Measurements from ENCODE around the gene ETFA. TPM values are rescaled to one million over a fixed set of nuclear protein-coding genes. Genes with fewer than 3 reads are reported as not detected.

The ETFA gene
- total RNA-seq, 1 experiment from 2014 or later, result 147 TPM

GRCh38 chr15:76169911-76170800 is 141.1 kb downstream of the ETFA start:
- H3K27me3 ChIP-seq (ENCODE audit: control insufficient read depth, insufficient read depth, low read length), result no peaks in the 10 kb centered on the region
- H3K4me3 ChIP-seq (ENCODE audit: insufficient read depth, low read depth, low read length), result no peak overlapping the region
- DNase-seq, result no peak
- H3K36me3 ChIP-seq (replicated peaks; ENCODE audit: control insufficient read depth, insufficient read depth, low read length), result no peaks in the 10 kb centered on the region

- Histone ChIP-seq H3K36me3 (replicated peaks; ENCODE audit: control insufficient read depth, insufficient read depth, low read length) (no peaks in the 10 kb centered on the region), H3K4me3 (ENCODE audit: insufficient read depth, low read depth, low read length) (no peak overlapping the region), H3K27me3 (ENCODE audit: control insufficient read depth, insufficient read depth, low read length) (no peaks in the 10 kb centered on the region)
- DNase-seq, result peak; percentile 80
Measured at GRCh38 chr15:76169018-76169417, 142.3 kb downstream of the ETFA start.

- Histone ChIP-seq H3K27me3 (ENCODE audit: control insufficient read depth, insufficient read depth, low read length) (no peaks in the 10 kb centered on the region), H3K36me3 (replicated peaks; ENCODE audit: control insufficient read depth, insufficient read depth, low read length) (no peaks in the 10 kb centered on the region), H3K4me3 (ENCODE audit: insufficient read depth, low read depth, low read length) (no peak overlapping the region)
- no peak for DNase-seq
Measured at GRCh38 chr15:76168237-76168984, 142.9 kb downstream of the ETFA start.

DNA sequence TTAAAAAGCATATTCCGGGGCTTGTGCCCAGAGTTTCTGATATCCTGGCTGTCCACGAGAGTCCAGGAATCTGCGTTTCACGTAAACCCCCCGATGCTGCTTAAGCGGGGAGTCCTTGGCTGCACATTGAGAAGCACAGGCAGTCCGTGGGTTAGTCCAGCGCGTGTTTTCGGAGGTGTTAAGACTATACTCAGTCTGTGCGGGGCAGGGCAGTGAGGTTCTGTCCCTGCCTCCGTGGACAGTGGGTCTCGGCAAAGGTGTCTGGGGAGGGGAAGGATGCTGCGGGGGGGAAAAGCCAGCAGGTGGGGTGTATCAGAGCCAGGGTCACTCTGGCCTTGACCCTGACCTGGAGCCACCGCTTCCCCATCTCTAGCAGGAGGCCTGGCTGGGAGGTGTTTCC is 145.3 kb downstream of the ETFA start:
- Histone ChIP-seq H3K36me3 (replicated peaks; ENCODE audit: control insufficient read depth, insufficient read depth, low read length) (no peaks in the 10 kb centered on the region), H3K27me3 (ENCODE audit: control insufficient read depth, insufficient read depth, low read length) (no peaks in the 10 kb centered on the region), H3K4me3 (ENCODE audit: insufficient read depth, low read depth, low read length) (no peak overlapping the region)
- DNase-seq, result no peak

Other genes starting within 250 kb of the ETFA start
- 0.33 TPM in 1 of 2 replicates, not detected in the other for gene ISL2, start 25.3 kb upstream of the ETFA start, total RNA-seq (2014; rRNA removed; shearing (Covaris generic))

All from H7 (cell line).